Hepatocyte (in vitro differentiated cells): ENCODE data around the gene PDZD4.

Source experiments
- EZH2 ChIP-seq: fragments of 200-600 bp; sonication (generic); IDR thresholded peaks from 2 replicates; pipeline ENCODE4 v1.6.1; 2016; ENCODE audit warnings: antibody characterized with exemption, mild to moderate bottlenecking, borderline replicate concordance
- EZH2phosphoT487 ChIP-seq: fragments of 200-600 bp; sonication (generic); IDR thresholded peaks from one replicate; pipeline ENCODE4 v1.6.1; 2018; ENCODE audit warnings: antibody characterized with exemption, mild to moderate bottlenecking, low read depth, moderate library complexity; ENCODE audit not compliant: unreplicated experiment, severe bottlenecking
- TF ChIP-seq, protein P1 (sequence below): fragments of 200-600 bp; sonication (generic); IDR thresholded peaks from 2 replicates; pipeline ENCODE4 v1.5.1; 2016; ENCODE audit warnings: antibody characterized with exemption, mild to moderate bottlenecking; ENCODE audit not compliant: poor library complexity

DNA sequence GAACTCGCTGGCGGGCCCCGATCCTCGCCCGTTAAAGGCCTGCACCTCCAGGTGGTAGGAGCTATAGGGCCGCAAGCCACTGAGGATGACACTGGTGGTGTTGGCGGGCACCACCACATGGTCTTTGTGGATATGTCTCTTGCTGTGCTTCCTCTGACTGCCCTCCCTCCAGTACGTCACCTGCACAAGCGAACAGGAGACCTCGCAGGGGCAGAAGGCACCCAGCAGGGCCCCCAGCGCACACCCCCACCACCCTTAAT is 34.9 kb upstream of the PDZD4 start:
- TF ChIP-seq, protein P1, sequence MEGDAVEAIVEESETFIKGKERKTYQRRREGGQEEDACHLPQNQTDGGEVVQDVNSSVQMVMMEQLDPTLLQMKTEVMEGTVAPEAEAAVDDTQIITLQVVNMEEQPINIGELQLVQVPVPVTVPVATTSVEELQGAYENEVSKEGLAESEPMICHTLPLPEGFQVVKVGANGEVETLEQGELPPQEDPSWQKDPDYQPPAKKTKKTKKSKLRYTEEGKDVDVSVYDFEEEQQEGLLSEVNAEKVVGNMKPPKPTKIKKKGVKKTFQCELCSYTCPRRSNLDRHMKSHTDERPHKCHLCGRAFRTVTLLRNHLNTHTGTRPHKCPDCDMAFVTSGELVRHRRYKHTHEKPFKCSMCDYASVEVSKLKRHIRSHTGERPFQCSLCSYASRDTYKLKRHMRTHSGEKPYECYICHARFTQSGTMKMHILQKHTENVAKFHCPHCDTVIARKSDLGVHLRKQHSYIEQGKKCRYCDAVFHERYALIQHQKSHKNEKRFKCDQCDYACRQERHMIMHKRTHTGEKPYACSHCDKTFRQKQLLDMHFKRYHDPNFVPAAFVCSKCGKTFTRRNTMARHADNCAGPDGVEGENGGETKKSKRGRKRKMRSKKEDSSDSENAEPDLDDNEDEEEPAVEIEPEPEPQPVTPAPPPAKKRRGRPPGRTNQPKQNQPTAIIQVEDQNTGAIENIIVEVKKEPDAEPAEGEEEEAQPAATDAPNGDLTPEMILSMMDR, result no peak
- TF ChIP-seq EZH2 (no peak), EZH2phosphoT487 (no peak)
